ENCODE measurements around the gene MRPL32. TPM values are rescaled to one million over a fixed set of nuclear protein-coding genes. Genes with fewer than 3 reads are reported as not detected.

MRPL32 gene
- total RNA-seq, 1 donor from 2014 or later: 56.2 TPM

DNA sequence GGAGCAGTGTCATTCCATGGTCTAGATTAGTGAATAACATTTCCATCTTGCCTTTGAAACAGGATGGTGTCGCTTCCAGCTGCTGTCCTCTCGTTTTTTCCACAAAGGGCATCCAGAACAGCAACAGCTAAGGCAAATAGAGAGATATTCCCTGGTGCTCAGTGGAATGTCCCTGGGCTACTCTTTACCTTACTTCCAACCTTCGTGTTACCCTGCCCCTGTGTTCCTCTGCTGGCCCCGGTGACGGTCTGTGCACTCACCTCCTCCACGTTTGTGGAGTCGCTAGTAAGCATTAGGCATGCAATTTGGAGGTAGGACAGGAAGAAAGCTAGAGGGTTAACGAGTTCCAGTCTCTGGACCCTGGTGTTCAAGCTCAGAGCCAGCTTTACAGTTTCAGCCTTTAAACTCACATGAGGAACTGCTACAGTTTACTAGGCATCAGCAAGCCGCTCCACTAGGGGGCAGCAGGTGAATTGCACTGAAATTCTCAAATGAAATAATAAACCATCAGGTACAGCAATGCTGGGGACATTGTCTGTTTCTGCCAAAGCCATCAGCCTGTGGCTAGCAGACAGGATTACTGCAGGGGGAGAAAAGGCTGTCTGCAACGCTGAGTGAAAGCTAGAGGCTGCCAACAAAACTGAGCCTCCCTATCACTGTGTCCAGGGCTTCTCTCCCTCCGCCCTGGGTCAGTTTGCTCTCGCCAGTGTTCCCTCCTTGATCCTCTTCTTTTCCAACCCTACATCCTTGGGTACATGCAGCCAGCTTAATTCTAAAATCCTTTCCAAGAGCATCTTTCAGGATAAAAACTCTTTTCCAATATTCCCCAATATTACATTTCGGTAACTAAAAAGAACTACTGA lies 9.0 kb downstream of the MRPL32 start:
- Mint-ChIP-seq H3K27ac (ENCODE audit: unreplicated experiment) (no peak overlapping the region), H3K27me3 (ENCODE audit: unreplicated experiment) (no peaks in the 10 kb centered on the region), H3K4me3 (ENCODE audit: unreplicated experiment) (no peak overlapping the region), H3K9me3 (ENCODE audit: unreplicated experiment) (no peaks in the 10 kb centered on the region), H3K4me1 (ENCODE audit: low read depth, unreplicated experiment) (peaks cover 11% of the 10 kb centered on the region), H3K36me3 (ENCODE audit: unreplicated experiment) (no peaks in the 10 kb centered on the region)
- DNase-seq: peak; percentile 91
- TF ChIP-seq, protein P1, sequence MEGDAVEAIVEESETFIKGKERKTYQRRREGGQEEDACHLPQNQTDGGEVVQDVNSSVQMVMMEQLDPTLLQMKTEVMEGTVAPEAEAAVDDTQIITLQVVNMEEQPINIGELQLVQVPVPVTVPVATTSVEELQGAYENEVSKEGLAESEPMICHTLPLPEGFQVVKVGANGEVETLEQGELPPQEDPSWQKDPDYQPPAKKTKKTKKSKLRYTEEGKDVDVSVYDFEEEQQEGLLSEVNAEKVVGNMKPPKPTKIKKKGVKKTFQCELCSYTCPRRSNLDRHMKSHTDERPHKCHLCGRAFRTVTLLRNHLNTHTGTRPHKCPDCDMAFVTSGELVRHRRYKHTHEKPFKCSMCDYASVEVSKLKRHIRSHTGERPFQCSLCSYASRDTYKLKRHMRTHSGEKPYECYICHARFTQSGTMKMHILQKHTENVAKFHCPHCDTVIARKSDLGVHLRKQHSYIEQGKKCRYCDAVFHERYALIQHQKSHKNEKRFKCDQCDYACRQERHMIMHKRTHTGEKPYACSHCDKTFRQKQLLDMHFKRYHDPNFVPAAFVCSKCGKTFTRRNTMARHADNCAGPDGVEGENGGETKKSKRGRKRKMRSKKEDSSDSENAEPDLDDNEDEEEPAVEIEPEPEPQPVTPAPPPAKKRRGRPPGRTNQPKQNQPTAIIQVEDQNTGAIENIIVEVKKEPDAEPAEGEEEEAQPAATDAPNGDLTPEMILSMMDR (IDR thresholded peaks at IDR 0.05; ENCODE audit: partially characterized antibody, unreplicated experiment): peak; percentile 94

DNA sequence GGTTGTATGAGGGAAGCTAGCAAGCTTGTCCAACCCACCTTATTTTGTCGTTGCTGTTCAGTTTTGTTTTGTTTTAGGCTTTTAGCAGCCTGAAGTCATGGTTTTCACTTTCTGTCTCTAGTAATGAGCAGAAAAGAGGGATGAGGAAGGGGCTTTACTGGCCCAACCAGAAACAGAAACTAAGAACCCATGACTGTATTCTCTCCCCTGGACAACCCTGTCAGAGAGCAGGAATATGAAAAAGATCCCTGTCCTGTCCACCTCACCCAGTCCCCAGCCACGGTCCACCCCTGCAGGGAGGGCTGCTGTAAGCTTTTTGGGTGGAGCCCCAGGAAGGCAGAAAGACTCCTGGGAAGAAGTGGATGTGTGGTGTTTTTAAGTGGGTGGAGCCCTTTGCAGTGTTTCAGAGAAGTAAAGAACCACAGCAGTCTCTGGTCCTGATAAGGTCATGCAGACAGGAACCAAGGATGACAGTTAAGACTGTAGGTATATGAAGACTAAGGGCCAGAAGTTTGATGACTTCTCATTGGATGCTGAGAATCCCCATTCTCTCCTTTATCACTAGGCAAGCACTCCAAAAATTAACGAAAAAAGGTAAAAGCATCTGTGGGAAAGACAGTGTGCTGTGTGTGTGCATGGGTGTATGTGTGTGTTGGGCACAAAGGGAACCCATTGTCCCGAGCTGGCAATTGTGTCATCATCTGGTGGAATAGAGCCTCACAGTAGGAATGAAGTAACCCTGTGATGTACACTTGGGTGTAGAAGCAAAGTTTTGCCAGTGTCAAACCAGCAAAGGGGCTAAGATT lies 13.8 kb downstream of the MRPL32 start:
- Mint-ChIP-seq H3K4me3 (ENCODE audit: unreplicated experiment) (no peak overlapping the region), H3K36me3 (ENCODE audit: unreplicated experiment) (no peaks in the 10 kb centered on the region), H3K9me3 (ENCODE audit: unreplicated experiment) (no peaks in the 10 kb centered on the region), H3K27ac (ENCODE audit: unreplicated experiment) (no peak overlapping the region), H3K4me1 (ENCODE audit: low read depth, unreplicated experiment) (peaks cover 11% of the 10 kb centered on the region), H3K27me3 (ENCODE audit: unreplicated experiment) (no peaks in the 10 kb centered on the region)
- DNase-seq: no peak
- TF ChIP-seq, protein P1 (IDR thresholded peaks at IDR 0.05; ENCODE audit: partially characterized antibody, unreplicated experiment): no peak

DNA sequence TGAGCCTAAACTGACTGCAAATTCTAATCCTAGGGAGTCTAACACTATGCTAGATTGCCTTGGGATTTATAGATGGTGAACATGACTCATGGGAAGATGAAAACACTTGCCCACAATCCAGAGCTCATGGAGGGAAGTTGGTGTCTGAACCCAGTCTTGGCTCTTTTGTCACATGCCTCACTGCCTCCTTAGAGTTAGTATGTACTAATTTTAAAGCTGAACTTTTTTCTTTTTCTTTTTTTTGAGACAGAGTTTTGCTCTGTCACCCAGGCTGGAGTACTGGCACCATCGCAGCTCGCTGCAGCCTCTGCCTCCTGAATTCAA lies 14.4 kb downstream of the MRPL32 start:
- no peaks in the 10 kb centered on the region for H3K9me3 Mint-ChIP-seq (ENCODE audit: unreplicated experiment)
- H3K4me1 Mint-ChIP-seq (ENCODE audit: low read depth, unreplicated experiment): peaks cover 10% of the 10 kb centered on the region
- no peak for DNase-seq
- H3K27me3 Mint-ChIP-seq (ENCODE audit: unreplicated experiment): no peaks in the 10 kb centered on the region
- no peak overlapping the region for H3K27ac Mint-ChIP-seq (ENCODE audit: unreplicated experiment)
- no peaks in the 10 kb centered on the region for H3K36me3 Mint-ChIP-seq (ENCODE audit: unreplicated experiment)
- no peak overlapping the region for H3K4me3 Mint-ChIP-seq (ENCODE audit: unreplicated experiment)
- TF ChIP-seq, protein P1 (IDR thresholded peaks at IDR 0.05; ENCODE audit: partially characterized antibody, unreplicated experiment): no peak

DNA sequence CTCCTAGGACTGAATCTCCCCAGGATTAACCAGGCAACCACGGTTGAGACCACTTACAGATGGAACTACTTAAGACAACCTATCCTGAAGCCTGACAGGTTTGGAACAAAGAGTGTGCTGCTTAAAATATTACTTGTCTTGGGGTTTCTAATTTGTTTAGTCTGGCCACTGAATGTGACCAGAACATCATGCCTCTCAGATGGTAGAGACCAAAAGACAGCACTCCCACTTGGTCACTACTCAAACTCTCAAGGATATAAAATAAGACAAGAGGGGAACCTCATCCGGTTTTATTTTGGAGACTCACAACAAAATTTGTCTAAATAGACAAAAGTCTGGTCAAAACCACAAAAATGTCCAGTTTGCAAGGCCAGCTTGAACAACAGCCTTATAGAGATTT lies 15.3 kb downstream of the MRPL32 start:
- Mint-ChIP-seq H3K4me1 (ENCODE audit: low read depth, unreplicated experiment) (peaks cover 8% of the 10 kb centered on the region), H3K9me3 (ENCODE audit: unreplicated experiment) (no peaks in the 10 kb centered on the region), H3K4me3 (ENCODE audit: unreplicated experiment) (no peak overlapping the region), H3K27me3 (ENCODE audit: unreplicated experiment) (no peaks in the 10 kb centered on the region), H3K36me3 (ENCODE audit: unreplicated experiment) (no peaks in the 10 kb centered on the region), H3K27ac (ENCODE audit: unreplicated experiment) (no peak overlapping the region)
- no peak for DNase-seq
- TF ChIP-seq, protein P1 (IDR thresholded peaks at IDR 0.05; ENCODE audit: partially characterized antibody, unreplicated experiment): no peak

DNA sequence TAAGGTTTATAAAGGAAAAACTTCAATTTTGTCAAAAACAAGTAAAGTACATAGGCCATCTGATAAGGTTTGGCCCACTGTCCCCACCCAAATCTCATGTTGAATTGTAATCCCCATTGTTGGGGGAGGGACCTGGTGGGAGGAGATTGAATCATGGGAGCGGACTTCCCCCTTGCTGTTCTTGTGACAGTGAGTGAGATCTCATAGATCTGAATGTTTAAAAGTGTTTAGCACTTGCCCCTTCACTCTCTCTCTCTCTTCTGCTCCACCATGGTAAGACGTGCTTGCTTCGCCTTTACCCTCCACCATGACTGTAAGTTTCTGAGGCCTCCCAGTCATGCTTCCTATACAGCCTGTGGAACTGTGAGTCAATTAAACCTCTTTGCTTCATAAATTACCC lies 18.2 kb downstream of the MRPL32 start:
- Mint-ChIP-seq H3K27me3 (ENCODE audit: unreplicated experiment) (no peaks in the 10 kb centered on the region), H3K27ac (ENCODE audit: unreplicated experiment) (no peak overlapping the region), H3K4me1 (ENCODE audit: low read depth, unreplicated experiment) (no peaks in the 10 kb centered on the region), H3K9me3 (ENCODE audit: unreplicated experiment) (no peaks in the 10 kb centered on the region), H3K4me3 (ENCODE audit: unreplicated experiment) (no peak overlapping the region), H3K36me3 (ENCODE audit: unreplicated experiment) (peaks cover 4% of the 10 kb centered on the region)
- DNase-seq: no peak
- TF ChIP-seq, protein P1 (IDR thresholded peaks at IDR 0.05; ENCODE audit: partially characterized antibody, unreplicated experiment): no peak

All from glutamatergic neuron (in vitro differentiated cells).